Smooth muscle cell (in vitro differentiated cells): Measurements from ENCODE around the gene NECTIN2. TPM values are rescaled to one million over a fixed set of nuclear protein-coding genes. Genes with fewer than 3 reads are reported as not detected.
"Not testable (repeated sequence)": the region's sequence is repeated elsewhere in the genome, so short reads cannot be mapped to it uniquely, and the experiment has no call there.

Experiments used
- DNase-seq: peaks from one replicate; lab custom pipeline; 2025; ENCODE audit not compliant: unreplicated experiment; lab: John Stamatoyannopoulos, UW
- H2AFZ ChIP-seq: fragments of 200-600 bp; sonication (generic); 2 replicates; pipeline ENCODE4 v1.6.0; 2016; ENCODE audit warnings: antibody characterized with exemption, low read depth, mild to moderate bottlenecking
- H3F3A ChIP-seq: fragments of 200-600 bp; sonication (generic); 2 replicates; pipeline ENCODE4 v1.6.0; 2017; ENCODE audit warnings: antibody characterized with exemption, low read depth
- H3K27ac ChIP-seq: fragments of 200-600 bp; sonication (generic); 2 replicates; pipeline ENCODE4 v1.5.1; 2016; ENCODE audit warnings: low read depth, mild to moderate bottlenecking
- H3K27me3 ChIP-seq: fragments of 200-600 bp; sonication (generic); 2 replicates; pipeline ENCODE4 v1.6.1; 2016; ENCODE audit warnings: low read depth, mild to moderate bottlenecking
- H3K36me3 ChIP-seq: fragments of 200-600 bp; sonication (generic); 2 replicates; pipeline ENCODE4 v1.5.1; 2016; ENCODE audit warnings: low read depth
- H3K4me1 ChIP-seq: fragments of 200-600 bp; sonication (generic); 2 replicates; pipeline ENCODE4 v1.5.1; 2016; ENCODE audit warnings: low read depth
- H3K4me2 ChIP-seq: fragments of 200-600 bp; sonication (generic); 2 replicates; pipeline ENCODE4 v1.6.0; 2016; ENCODE audit warnings: mild to moderate bottlenecking
- H3K4me3 ChIP-seq: fragments of 200-600 bp; sonication (generic); 2 replicates; pipeline ENCODE4 v1.5.1; 2016; ENCODE audit warnings: mild to moderate bottlenecking
- H3K79me2 ChIP-seq: fragments of 200-600 bp; sonication (generic); 2 replicates; pipeline ENCODE4 v1.6.0; 2016; ENCODE audit warnings: low read depth, mild to moderate bottlenecking
- H3K9ac ChIP-seq: fragments of 200-600 bp; sonication (generic); 2 replicates; pipeline ENCODE4 v1.6.0; 2016; ENCODE audit warnings: low read depth
- H3K9me3 ChIP-seq: fragments of 200-600 bp; sonication (generic); replicated peaks from 2 replicates; pipeline ENCODE4 v1.5.1; 2016; ENCODE audit warnings: low read depth
- H4K20me1 ChIP-seq: fragments of 200-600 bp; sonication (generic); 2 replicates; pipeline ENCODE4 v1.6.0; 2016; ENCODE audit warnings: low read depth
- WGBS: methylation state at CpG from one replicate; pipeline ENCODE4 v1.1.7; 2016; ENCODE audit warnings: low lambda C conversion rate; 5-methylcytosine and 5-hydroxymethylcytosine counted together
- polyA plus RNA-seq: library from polyadenylated mRNA; unstranded; fragments of >200 nt; fragmentation: Nextera tagmentation; extraction: Ambion mirVana; gene quantifications from 2 replicates; pipeline ENCODE4 v1.2.1, GENCODE V29; 2016
- total RNA-seq: library from RNA; depleted of rRNA; stranded (reverse); fragments of >200 nt; gene quantifications from 2 replicates; pipeline ENCODE4 v1.2.3, GENCODE V29; 2014
- TF ChIP-seq, protein P1 (sequence below): fragments of 200-600 bp; sonication (generic); IDR thresholded peaks from 2 replicates; pipeline ENCODE4 v1.5.1; 2017; ENCODE audit warnings: borderline replicate concordance, mild to moderate bottlenecking, antibody characterized with exemption; ENCODE audit not compliant: insufficient read depth, poor library complexity, severe bottlenecking

The NECTIN2 gene
- total and polyA plus RNA-seq, 2 experiments from 2014 or later, result 94.6 to 160 TPM

DNA sequence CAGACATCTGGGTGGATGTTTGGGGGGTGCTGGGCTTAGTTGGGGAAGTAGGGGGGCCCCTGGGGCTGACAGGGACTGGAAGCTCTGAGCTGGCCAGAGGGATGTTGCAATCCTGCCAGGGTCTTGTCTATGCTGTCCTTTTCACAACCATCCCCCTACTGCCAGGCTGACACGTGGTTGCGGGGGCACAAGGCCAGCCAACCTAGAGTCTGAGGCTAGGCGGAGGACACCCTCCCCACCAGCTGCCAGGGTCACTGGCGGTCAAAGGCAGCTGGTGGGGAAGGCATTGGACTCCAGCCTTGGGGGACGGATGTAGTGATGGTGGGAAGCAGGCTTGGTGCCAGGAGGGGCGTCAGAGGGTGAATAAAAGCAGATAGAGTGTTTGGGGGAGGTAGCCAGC is 66.8 kb downstream of the NECTIN2 start:
- Histone ChIP-seq H2AFZ (no peak overlapping the region), H3F3A (peaks cover 5% of the 10 kb centered on the region), H3K4me1 (no peaks in the 10 kb centered on the region), H3K79me2 (no peaks in the 10 kb centered on the region), H4K20me1 (no peaks in the 10 kb centered on the region), H3K4me2 (no peak overlapping the region), H3K9ac (no peak overlapping the region), H3K36me3 (no peaks in the 10 kb centered on the region), H3K4me3 (no peak overlapping the region), H3K9me3 (no peaks in the 10 kb centered on the region), H3K27me3 (no peaks in the 10 kb centered on the region), H3K27ac (no peak overlapping the region)
- TF ChIP-seq, protein P1, sequence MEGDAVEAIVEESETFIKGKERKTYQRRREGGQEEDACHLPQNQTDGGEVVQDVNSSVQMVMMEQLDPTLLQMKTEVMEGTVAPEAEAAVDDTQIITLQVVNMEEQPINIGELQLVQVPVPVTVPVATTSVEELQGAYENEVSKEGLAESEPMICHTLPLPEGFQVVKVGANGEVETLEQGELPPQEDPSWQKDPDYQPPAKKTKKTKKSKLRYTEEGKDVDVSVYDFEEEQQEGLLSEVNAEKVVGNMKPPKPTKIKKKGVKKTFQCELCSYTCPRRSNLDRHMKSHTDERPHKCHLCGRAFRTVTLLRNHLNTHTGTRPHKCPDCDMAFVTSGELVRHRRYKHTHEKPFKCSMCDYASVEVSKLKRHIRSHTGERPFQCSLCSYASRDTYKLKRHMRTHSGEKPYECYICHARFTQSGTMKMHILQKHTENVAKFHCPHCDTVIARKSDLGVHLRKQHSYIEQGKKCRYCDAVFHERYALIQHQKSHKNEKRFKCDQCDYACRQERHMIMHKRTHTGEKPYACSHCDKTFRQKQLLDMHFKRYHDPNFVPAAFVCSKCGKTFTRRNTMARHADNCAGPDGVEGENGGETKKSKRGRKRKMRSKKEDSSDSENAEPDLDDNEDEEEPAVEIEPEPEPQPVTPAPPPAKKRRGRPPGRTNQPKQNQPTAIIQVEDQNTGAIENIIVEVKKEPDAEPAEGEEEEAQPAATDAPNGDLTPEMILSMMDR, result no peak
- 77% methylated on average over 6 of the region's 6 CpGs for WGBS
- no peak for DNase-seq

DNA sequence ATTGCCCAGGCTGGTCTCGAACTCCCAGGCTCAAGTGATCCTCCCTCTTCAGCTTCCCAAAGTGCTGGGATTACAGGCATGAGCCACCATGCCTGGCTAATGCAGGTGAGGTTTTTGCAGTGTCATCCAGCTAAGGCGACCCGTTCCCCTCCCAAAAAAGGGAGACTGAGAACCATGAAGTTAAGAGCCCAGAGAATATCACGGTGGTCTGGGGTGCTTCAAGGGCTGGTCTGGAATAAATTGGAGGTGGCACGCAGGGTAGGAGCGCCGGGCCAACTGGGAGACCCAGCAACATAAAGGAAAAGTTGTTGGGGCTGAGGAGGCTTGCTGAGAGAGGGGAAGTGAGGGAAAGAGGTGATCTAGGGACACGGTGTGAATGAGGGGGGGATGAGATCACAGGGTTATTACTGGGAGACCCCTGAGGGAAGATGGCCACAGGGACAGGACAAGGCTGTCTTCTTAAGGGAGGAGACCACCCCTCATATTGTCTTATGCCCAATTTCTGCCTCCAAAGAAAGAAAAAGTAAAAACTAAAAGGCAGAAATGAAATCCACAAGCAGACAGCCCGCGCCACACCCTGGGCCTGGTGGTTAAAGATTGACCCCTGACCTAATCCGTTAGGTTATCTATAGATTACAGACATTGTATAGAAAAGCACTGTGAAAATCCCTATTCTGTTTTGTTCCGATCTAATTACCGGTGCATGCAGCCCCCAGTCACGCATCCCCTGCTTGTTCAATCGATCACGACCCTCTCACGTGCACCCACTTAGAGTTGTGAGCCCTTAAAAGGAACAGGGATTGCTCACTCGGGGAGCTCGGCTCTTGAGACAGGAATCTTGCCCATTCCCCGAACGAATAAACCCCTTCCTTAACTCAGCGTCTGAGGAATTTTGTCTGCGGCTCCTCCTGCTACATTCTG is 67.7 kb downstream of the NECTIN2 start:
- H3K9me3 ChIP-seq, H3K27me3 ChIP-seq, DNase-seq, H3K4me1 ChIP-seq, H3K27ac ChIP-seq, H2AFZ ChIP-seq, H3K79me2 ChIP-seq, H3K36me3 ChIP-seq, H3K9ac ChIP-seq, H3F3A ChIP-seq, H4K20me1 ChIP-seq: not testable (repeated sequence)
- peak overlapping the region; percentile 93 for H3K4me2 ChIP-seq
- H3K4me3 ChIP-seq, result peak overlapping the region; percentile 69
- WGBS, result 55% methylated on average over 23 of the region's 23 CpGs

DNA sequence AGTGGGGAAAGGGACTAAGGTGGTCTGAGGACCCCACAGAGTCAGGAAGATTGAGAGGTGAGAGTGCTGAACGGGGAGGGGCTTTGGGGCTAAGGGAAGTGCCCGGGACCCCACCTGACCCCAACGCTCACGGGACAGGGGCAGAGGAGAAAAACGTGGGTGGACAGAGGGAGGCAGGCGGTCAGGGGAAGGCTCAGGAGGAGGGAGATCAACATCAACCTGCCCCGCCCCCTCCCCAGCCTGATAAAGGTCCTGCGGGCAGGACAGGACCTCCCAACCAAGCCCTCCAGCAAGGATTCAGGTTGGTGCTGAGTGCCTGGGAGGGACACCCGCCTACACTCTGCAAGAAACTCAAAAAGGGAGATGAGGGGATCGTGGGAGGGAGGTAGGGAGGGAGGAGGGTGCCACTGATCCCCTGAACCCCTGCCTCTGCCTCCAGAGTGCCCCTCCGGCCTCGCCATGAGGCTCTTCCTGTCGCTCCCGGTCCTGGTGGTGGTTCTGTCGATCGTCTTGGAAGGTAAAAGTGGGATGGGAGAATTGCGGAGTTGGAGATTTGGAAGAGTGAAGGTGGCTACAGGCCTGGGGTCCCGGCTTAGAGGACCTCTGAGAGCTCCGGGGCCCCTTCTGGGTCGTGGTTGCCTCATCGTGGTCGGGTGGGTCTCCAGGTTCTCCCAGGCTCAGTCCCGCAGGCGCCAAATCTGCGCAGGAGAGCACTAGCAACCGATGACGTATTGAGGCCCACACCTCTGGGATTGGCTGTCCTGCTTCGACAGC is 68.5 kb downstream of the NECTIN2 start, which contains the start of gene APOC1:
APOC1 (plus strand) TSS at position 176 of the 774 bp plus-strand sequence; CDS start at position 460, 284 bp downstream.
- Histone ChIP-seq H3K4me3 (peak within 1 kb of the TSS; percentile 69), H3K4me2 (peak within 1 kb of the TSS; percentile 93), H3K27ac (peak within 1 kb of the TSS; percentile 57), H3K9ac (peak within 1 kb of the TSS; percentile 88), H2AFZ (peak within 1 kb of the TSS; percentile 84)
- H3K4me1 ChIP-seq, H3K27me3 ChIP-seq, H3F3A ChIP-seq, H3K36me3 ChIP-seq, H3K9me3 ChIP-seq, H3K79me2 ChIP-seq, H4K20me1 ChIP-seq: not testable (repeated sequence)
- WGBS, result 4% methylated on average over 28 of the region's 28 CpGs
- DNase-seq, result peak; percentile 44

DNA sequence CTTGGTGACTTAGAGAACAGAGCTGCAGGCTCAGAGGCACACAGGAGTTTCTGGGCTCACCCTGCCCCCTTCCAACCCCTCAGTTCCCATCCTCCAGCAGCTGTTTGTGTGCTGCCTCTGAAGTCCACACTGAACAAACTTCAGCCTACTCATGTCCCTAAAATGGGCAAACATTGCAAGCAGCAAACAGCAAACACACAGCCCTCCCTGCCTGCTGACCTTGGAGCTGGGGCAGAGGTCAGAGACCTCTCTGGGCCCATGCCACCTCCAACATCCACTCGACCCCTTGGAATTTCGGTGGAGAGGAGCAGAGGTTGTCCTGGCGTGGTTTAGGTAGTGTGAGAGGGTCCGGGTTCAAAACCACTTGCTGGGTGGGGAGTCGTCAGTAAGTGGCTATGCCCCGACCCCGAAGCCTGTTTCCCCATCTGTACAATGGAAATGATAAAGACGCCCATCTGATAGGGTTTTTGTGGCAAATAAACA is 78.2 kb downstream of the NECTIN2 start:
- Histone ChIP-seq H3K4me3 (no peak overlapping the region), H4K20me1 (no peaks in the 10 kb centered on the region), H3K27me3 (no peaks in the 10 kb centered on the region), H3K4me2 (no peak overlapping the region), H2AFZ (no peak overlapping the region), H3K79me2 (no peaks in the 10 kb centered on the region), H3K9ac (no peak overlapping the region), H3K36me3 (no peaks in the 10 kb centered on the region), H3K27ac (no peak overlapping the region), H3K9me3 (no peaks in the 10 kb centered on the region), H3K4me1 (no peaks in the 10 kb centered on the region), H3F3A (peaks cover 3% of the 10 kb centered on the region)
- TF ChIP-seq, protein P1, result no peak
- DNase-seq, result no peak
- 91% methylated on average over 8 of the region's 8 CpGs for WGBS
